Osteocyte (in vitro differentiated cells): ENCODE results near the gene ZNF888. TPM values are rescaled to one million over a fixed set of nuclear protein-coding genes. Genes with fewer than 3 reads are reported as not detected.

Source experiments
- total RNA-seq: library from RNA; stranded (reverse); gene quantifications from 2 replicates; pipeline ENCODE4 v1.2.1, GENCODE V29; 2021

ZNF888 gene
- total RNA-seq, 1 donor from 2014 or later: 4.0 TPM

Other genes with a start within 250 kb of the ZNF888 start
- 16.1 and 20.7 TPM in 2 replicates for gene ZNF611, start 188.4 kb downstream of the ZNF888 start, total RNA-seq
- gene ZNF600, start 136.6 kb downstream of the ZNF888 start, total RNA-seq: 10.2 and 10.8 TPM in 2 replicates
- 16.6 and 20.4 TPM in 2 replicates for gene ZNF28, start 101.8 kb downstream of the ZNF888 start, total RNA-seq
- gene ZNF468, start 65.8 kb downstream of the ZNF888 start, total RNA-seq: 16.0 and 16.9 TPM in 2 replicates
- 18.7 and 20.1 TPM in 2 replicates for gene ZNF320, start 25.8 kb downstream of the ZNF888 start, total RNA-seq
- 9.0 and 10.6 TPM in 2 replicates for gene ZNF816, start 39.5 kb upstream of the ZNF888 start, total RNA-seq
- gene ERVV-1, start 90.5 kb upstream of the ZNF888 start, total RNA-seq: not detected in 2 replicates
- gene ERVV-2, start 121.3 kb upstream of the ZNF888 start, total RNA-seq: not detected in 2 replicates
- 32.9 and 33.2 TPM in 2 replicates for gene ZNF160, start 180.0 kb upstream of the ZNF888 start, total RNA-seq
- 7.2 and 10.6 TPM in 2 replicates for gene ZNF415, start 209.5 kb upstream of the ZNF888 start, total RNA-seq
- gene ZNF347, start 235.6 kb upstream of the ZNF888 start, total RNA-seq: 15.3 and 15.9 TPM in 2 replicates